22Rv1 (cell line): ENCODE data around the gene C18orf54.
A peak's percentile ranks its signal among the peaks of the same experiment; 100 is the strongest.
"Not testable (repeated sequence)": the region's sequence is repeated elsewhere in the genome, so short reads cannot be mapped to it uniquely, and the experiment has no call there.

Experiments
- H3K27ac ChIP-seq: fragments of 450-650 bp; 2 replicates; pipeline ENCODE4 v1.5.1; 2017
- ZFX ChIP-seq: fragments of 450-650 bp; IDR thresholded peaks from 2 replicates; pipeline ENCODE4 v1.6.1; 2017; ENCODE audit warnings: antibody characterized with exemption, borderline replicate concordance
- TF ChIP-seq, protein P1 (sequence below): fragments of 450-650 bp; IDR thresholded peaks from 2 replicates; pipeline ENCODE4 v1.5.1; 2017; ENCODE audit warnings: mild to moderate bottlenecking

Gene C18orf54

DNA sequence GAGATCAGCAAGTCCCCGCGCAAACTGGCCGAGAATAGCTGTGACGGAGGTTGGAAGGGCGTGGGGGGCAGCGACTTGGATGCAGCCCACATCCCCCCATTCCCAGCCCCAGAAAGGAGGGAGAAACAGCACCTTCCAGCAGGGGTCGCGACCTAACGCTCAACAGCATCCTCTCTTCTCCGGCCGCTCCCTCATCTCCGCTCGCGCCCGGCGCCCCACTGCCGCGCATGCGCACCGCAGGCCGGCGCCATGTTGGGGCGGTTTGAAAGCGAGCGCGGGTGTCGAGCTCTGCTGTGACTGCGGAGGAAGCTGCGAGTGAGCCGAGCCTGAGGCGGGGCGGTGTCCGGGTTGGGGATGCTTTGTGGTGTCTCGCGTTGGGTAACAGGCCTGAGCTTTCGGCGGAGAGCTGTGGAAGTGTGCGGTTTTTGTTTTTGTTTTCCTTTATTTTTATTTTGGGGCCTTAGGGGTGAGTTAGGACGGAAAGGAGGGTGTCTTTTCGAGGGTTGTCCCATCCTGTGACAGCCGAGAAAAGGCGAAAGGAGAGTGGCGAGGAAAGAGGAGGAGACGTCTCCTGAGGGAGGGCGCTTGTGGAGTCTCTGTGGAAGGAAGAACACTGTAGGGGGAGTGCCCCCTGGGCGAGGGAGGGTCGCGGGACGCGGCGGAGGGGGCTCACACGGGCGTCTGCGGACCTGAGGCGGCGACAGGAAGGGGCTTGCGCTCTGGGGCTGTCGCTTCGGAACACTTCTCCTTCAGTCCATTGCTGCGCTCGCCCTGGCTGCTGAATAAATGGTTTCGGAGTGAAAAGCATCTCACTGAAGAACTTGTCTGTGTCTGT, at the start of gene C18orf54, which contains the start of gene STARD6:
Gene C18orf54 (plus strand): TSS at position 247 of the 835 bp plus-strand sequence. CDS start 2,667 bp downstream, outside the sequence.
Gene STARD6 (minus strand): TSS at position 199 of the 835 bp plus-strand sequence. CDS start 3,285 bp downstream, outside the sequence.
- H3K27ac ChIP-seq, result peak within 1 kb of the TSS; percentile 67
- TF ChIP-seq, protein P1, sequence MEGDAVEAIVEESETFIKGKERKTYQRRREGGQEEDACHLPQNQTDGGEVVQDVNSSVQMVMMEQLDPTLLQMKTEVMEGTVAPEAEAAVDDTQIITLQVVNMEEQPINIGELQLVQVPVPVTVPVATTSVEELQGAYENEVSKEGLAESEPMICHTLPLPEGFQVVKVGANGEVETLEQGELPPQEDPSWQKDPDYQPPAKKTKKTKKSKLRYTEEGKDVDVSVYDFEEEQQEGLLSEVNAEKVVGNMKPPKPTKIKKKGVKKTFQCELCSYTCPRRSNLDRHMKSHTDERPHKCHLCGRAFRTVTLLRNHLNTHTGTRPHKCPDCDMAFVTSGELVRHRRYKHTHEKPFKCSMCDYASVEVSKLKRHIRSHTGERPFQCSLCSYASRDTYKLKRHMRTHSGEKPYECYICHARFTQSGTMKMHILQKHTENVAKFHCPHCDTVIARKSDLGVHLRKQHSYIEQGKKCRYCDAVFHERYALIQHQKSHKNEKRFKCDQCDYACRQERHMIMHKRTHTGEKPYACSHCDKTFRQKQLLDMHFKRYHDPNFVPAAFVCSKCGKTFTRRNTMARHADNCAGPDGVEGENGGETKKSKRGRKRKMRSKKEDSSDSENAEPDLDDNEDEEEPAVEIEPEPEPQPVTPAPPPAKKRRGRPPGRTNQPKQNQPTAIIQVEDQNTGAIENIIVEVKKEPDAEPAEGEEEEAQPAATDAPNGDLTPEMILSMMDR, result peak; percentile 45
- TF ChIP-seq ZFX, result no peak

DNA sequence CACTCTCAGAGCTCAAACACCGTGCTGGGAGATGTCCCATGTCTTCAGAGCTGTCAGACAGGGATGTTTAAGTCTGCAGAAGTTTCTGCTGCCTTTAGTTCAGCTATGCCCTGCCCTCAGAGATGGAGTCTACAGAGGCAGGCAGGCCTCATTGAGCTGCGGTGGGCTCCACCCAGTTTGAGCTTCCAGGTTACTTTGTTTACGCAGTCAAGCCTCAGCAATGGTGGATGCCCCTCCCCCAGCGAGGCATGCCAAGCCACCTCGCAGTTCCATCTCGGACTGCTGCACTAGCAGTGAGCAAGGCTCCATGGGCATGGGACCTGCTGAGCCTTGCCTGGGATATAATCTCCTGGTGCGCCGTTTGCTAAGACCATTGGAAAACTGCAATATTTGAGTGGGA, 48.1 kb upstream of the C18orf54 start:
- H3K27ac ChIP-seq, result not testable (repeated sequence)

DNA sequence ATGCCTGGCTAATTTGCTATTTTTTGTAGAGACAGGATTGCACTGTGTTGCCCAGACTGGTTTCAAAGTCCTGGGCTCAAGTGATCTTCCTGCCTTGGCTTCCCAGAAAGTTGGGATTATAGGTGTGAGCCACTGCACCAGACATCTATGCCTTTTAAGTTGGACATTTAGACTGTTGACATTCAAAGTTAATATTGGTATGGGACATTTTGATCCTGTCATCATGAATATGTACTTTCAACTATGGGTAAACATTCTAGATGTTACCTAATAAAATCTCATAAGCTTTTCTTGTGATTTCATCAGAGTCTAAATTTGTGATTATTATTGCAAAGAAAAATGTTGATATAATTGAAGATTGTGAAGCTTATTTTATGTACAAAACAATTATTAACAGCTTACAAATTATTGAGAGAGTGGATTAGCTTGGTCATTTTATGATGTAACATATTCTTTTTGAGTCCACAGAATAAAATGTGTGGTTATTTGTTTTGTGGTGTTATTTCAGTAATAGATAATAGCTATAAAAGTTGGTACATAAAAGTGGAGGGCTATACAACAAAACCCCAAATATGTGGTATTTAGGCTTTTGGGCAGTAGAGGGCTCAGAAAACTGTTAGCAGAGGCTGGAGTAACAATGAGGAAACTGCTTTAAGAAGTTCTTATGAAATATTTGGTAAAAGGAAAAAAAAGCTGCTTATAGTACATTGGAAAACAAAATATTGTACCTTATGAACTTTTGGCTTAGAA, 41.5 kb upstream of the C18orf54 start:
- no peak for TF ChIP-seq ZFX
- TF ChIP-seq, protein P1, result no peak
- H3K27ac ChIP-seq, result no peak overlapping the region

DNA sequence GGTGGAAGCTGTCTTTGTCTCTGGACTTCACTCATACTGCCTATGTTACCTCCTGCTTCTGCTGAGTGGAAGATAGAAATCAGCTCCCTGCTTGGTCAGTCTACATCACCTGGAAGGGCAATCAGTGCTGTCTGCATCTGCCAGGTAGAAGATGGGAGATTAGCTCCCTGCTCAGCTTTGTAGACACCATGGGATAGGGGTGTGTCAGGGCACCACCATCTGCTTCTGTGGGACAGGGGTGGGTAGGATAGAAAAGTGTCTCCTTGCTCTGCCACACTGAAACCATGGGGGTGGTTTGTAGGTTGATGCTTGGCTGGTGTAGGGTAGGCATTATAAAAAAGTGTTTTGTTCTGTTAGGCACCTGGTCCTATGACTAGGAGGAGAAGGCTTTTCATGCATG, 34.1 kb upstream of the C18orf54 start:
- TF ChIP-seq ZFX, result no peak
- TF ChIP-seq, protein P1, result no peak
- H3K27ac ChIP-seq, result no peak overlapping the region

DNA sequence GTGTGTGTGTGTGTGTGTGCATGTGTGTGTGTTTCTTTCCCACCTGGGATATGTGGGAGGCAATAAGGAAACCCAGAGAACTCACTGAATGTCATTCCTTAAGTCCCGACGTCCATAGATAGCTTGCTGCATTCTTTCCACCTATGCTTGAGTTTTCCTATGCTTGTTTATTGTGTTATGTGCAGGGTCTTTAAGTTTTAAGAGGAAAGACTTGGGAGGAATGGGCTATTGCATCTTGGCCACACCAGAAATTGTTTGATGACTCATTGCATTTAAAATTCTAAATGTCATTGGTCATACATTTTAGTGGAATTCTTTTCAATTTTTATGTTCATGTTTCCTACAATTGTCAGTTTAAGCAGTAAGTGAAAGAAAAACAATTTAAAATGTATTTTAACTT, 33.7 kb upstream of the C18orf54 start:
- no peak for TF ChIP-seq ZFX
- TF ChIP-seq, protein P1, result no peak
- H3K27ac ChIP-seq, result no peak overlapping the region

DNA sequence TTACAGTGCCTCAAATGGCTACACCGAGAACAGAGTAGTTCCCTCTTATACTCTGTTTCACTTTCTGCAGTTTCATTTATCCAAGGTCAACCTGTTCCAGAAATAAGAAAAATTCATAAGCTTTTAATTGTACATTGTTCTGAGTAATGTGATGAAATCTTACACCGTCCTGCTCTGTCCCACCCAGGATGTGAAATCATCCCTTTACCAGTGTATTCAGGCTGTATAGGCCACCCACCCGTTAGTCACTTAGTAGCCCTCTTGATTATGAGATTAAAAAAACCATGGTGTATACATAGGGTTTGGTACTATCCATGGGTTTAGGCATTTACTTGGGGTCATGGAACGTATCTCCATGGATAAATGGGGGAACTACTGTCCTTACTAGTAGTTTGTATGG, 29.9 kb upstream of the C18orf54 start:
- H3K27ac ChIP-seq, result no peak overlapping the region
- no peak for TF ChIP-seq ZFX
- TF ChIP-seq, protein P1, result no peak

DNA sequence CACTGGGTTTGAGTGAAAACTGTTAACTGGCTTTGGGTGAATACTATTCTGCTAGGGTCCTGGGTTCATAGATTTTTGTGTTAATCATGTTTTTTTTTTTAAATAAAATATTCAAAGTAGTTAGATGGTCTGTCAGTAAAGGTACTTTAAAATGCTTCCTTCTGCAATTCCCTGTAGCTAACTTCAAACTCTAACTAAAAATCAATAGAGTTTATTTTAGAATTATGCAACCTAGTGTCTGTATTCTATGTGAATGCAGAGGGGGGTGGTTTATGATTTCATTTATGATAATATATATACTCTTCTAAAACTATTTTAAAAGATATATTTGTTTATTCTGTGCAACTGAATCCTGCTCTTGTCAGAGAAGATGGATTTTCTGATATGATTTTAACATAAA, 27.9 kb upstream of the C18orf54 start:
- TF ChIP-seq, protein P1, result no peak
- TF ChIP-seq ZFX, result no peak
- H3K27ac ChIP-seq, result no peak overlapping the region
